GM19438 (cell line): ENCODE measurements around the gene MAP6D1.

Source experiments
- ATAC-seq: cut with Tn5 transposase; IDR thresholded peaks from one replicate; pipeline ENCODE4 v1.9.1; 2021; ENCODE audit warnings: low read depth; ENCODE audit not compliant: unreplicated experiment

Gene MAP6D1

DNA sequence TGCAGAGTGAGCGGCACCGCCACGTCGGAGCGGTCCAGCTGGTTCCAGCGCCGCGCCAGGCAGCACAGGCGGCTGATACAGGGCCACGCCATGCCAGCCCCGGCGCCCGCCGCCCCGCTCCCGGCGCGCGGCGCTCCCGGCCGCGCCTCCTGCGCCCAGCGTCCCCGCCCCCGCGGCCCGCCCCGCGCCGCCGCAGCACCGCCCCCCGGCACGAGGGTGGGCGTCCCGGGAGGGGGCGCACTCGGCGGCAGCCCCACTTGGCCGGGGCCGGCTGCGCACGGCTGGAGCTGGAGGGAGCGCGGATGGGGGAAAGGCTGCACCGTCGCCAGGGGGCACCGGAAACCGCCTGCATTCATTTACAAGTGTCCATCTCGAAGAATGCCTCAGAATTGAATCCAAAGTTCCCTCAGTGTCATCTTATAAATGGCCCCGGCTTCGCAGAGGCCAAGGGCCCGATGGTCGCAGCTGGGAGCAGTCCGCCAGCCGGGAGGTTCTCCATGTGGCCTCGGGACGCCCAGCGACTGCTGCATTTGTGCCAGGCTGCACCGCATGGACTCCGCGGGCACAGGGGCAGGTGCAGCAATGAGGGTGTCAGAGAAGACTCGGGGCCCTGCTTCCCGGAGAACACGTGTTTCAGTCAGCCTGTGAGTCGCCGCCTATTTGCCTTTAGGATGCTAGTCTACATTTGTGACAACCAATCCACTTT, at the start of gene MAP6D1:
TSS of gene MAP6D1 (minus strand) at position 122 of the 706 bp plus-strand sequence. CDS start at position 92, 30 bp downstream.
- peak; percentile 51 for ATAC-seq

DNA sequence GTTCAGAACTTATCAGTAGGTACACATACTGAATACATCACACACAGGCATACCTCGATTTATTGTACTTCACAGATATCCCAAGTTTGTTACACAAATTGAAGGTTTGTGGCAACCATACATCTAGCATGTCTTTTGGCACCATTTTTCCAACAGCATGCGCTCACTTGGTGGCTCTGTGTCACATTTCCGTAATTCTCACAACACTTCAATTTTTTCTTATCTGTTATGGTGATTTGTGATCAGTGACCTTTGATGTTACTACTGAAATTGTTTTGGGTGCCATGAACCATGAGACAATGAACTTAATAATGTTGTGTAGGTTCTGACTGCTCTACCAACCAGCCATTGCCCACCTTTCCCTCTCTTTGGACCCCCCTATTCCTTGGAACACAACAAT, 48.5 kb upstream of the MAP6D1 start:
- no peak for ATAC-seq

DNA sequence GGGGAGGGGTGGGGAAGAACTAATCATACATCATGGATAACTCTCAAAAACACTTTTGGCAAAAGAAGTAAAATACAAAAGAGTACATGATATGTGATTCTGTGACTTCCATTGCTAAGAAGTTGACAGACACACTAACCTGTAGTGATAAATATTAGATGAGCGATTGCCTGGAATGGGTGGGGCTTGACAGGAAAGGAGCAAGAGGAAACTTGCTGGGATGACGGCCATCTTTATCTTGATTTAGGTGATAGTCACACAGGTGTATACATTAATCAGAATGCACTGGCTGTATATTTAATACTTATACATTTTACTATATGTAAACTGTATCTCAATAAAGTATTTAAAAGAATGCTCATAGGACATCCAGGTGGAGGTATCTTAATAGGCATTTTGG, 46.2 kb upstream of the MAP6D1 start:
- no peak for ATAC-seq

DNA sequence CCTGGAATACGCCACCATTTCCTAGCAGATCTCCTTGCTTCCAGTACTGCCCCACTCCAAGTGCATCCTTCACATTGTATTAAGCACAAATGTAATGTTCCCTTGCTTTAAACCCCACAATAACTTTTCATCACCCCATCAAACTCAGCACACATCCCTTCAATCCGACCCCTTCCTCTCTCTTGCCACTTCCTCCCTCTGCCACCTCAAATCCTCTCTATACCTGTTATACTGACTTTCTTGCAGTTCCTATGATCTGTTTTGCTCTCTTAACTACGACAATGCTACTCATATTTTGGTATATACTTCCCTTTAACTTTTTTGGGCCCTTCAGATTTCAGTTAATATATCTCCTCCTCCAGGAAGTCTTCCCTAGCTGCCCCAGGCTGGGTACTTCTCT, 45.2 kb upstream of the MAP6D1 start:
- no peak for ATAC-seq

DNA sequence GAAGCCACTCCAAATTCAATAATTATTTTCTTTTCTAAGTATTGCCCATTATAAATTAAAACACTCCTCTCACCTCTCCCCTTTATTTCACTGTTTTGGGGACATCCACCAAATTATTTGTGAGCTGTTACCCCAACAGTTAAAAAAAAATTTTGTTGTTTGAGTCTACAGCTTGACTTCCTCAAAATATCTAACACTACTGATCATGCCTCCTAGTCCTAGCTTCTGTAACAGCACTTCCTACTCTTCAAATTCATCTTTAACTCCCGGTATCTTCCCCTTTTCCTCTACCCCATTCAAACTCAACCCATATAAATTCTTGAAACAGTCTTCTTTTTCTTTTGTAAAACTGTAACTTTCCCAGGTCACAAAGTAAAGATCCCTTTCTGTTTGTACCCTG, 43.4 kb upstream of the MAP6D1 start:
- ATAC-seq: no peak

DNA sequence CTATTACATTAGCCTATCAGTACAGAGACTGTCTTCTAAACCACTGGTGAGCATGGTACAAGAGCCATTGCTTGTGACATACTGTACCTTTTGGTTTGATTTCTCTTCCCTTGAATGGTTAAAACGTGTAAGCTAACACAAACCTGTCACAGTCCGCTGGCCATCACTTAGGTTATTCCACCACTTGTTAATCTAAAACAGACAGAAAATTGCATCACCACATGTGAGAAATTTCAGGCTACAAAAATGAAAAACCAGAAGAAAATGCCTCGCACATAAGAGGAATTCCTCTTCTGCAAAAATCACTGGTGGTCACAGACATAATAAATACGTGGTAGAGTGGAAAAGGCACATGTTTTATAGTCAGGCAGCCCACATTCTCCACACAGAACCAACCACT, 37.2 kb upstream of the MAP6D1 start:
- no peak for ATAC-seq

DNA sequence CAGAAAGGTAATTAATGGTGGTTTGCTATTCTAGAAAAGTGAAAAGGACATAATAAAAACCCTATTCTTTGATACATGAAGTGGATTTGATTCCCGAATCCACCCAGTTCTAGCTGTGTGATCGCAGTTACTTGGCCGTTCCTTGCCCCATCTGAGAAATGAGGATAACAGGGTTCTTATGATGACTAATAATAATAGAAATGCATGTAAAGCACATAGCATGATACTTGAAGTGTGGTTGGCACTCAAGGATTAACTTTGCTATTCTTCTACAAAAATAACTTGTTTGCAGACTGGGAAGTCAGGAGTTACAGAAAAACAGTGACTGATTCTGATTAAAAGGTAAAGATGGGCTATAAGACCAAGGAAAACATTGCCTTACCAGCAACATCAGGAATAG, 32.5 kb upstream of the MAP6D1 start:
- no peak for ATAC-seq

DNA sequence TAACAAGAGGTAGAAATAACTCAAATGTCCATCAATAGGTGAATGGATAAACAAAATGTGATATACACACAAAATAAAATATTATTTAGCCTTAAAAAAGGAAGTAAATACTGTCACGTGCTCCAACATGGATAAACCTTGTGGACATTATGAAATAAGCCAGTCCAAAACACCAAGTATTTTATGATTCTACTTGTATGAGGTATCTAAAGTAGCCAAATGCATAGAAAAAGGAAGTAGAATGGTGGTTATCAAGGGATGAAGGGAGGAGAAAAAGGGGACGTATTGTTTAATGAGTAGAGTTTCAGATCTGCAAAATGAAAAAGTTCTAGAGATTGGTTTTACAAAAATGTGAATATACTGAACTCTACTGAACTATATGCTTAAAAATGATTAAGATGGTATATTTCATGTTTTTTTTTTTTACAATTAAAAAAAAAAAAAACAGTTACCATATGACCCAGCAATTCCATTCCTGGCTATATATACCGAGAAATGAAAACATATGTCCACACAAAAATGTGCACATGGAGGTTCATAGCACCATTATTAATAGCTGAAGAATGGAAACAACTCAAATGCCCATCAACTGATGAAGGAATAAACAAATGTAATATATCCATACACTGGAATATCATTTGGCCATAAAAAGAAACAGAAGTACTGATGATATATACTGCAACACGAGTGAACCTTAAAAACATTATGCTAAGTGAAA, 29.1 kb upstream of the MAP6D1 start:
- ATAC-seq: no peak

DNA sequence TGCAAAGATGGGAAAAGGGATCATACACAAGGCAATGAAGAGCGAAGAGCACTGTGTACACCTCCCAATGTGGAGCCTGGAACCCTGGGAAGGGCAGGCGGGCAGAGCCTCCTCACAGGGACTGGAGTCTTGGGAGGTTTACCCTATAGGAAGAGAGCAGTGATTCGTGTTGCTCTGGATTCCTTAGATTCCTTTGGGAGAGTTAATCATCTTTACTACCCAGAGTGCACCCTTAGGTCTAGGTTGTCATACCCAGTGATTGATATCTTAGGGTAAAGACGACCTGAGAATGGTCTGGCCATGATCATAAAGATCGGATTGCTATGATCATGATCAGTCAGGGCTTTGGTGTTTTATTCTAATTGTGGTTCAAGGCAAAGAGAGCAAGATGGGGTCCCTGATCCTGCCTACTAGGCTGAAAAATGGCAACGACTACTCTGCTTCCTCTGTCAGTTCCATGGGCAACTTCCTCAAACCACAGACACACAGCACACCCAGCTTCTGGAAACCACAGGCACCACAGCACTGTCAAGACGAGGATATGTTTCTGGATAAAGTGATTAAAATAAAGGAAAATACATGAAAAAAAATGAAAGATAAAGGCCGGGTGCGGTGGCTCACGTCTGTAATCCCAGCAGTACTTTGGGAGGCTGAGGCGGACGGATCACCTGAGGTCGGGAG, 20.4 kb upstream of the MAP6D1 start:
- ATAC-seq: no peak

DNA sequence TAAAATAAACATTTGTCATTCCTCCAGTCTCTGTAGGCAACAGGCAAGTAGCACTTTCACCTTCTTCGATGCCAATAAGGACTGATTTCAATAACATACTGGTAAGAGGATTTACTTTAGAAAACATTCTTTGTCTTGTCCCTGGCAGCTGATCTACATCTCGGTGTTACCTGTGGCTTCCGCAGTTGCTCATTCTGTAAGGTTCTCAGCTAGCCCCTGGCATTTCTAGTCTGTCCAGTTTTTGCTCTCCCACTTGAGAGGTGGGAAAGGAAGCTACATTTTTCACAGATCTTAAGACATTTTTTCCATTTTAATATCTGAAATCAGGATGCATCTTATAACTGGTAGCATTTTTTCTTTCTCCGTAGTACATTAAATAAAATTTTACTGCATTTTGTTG, 19.7 kb upstream of the MAP6D1 start:
- ATAC-seq: no peak

DNA sequence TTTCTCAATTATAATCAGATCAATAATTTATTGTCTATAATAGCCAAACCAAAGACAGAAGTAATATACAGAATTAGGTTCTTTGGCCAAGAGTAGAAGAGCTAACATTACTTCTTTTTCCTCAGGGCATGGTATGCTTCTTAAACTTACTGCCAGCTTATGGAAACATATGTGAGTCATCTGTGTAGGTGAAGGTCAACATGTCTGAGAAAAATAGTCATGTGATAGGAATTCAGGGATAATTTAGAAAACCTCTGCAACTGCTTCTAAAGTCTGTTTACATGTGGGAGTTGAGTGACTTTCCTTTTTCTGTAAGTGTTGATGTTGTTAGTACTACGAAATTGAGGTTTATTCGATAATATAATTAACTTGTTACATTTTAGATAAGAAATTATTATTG, 19.2 kb upstream of the MAP6D1 start:
- no peak for ATAC-seq

DNA sequence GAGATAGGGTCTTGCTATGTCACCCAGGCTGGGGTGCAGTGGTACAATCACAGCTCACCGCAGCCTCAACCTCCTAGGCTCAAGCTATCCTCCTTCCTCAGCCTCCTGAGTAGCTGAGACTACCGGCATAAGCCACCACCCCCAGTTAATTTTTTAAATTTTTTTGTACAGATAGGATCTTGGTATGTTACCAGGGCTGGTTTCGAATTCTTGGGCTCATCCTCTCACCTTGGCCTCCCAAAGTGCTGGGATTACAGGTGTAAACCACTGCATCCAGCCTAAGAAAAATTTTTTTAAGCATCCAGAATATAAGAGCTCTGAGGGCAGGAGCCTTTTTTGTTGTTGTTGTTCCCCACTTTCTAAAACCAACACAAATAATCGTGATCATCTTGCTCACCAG, 14.4 kb upstream of the MAP6D1 start:
- no peak for ATAC-seq

DNA sequence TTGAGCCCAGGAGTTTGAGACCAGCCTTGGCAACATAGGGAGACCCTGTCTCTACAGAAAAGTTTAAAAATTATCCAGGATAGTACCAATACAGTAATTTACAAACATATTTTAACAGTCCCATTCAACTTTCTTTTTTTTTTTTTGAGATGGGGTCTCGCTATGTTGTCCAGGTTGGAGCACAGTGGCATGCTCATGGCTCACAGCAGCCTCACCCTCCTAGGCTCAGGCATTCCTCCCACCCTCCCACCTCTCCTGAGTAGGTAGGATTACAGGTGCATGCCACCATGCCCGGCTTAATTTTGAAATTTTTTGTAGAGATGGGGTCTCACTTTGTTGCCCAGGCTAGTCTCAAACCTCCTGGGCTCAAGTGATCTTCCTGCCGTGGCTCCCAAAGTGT, 12.5 kb upstream of the MAP6D1 start:
- no peak for ATAC-seq

DNA sequence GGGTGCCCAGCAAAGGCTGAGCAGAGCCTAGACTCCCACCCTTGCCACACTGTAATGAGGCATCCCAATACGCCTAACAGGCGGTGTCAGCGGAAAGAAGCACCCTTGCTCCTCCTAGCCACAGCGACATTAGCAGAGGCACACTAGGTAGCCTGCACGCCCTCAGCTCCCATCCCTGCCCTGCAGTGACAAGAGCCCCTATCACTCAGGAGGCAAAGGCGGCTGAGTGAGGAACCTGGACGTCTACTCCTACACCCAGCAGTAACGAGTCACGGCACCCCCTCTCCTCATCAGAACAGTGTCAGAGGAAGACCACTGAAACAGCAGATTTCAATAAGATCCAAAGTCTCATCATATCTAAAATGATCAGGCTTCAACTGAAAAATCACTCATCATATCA, 12.0 kb upstream of the MAP6D1 start:
- no peak for ATAC-seq

DNA sequence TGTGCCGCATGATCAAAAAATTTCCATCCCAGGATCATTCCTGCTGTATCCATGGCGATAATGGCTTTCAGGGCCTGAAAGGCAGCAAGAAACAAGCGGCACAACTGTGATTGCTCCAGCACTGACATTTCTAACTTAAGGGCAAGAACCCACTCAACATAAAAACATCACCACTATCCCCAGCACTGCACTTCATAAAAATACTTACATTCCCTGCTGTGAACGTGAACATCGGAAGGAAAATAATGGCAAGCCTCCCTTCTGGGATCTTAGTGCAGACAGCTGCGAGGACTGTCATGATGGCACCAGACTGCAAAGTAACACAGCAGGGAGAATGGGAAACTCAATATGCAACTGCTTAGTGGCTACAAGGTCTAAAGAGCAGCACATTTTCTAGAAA, 8.1 kb upstream of the MAP6D1 start:
- no peak for ATAC-seq

DNA sequence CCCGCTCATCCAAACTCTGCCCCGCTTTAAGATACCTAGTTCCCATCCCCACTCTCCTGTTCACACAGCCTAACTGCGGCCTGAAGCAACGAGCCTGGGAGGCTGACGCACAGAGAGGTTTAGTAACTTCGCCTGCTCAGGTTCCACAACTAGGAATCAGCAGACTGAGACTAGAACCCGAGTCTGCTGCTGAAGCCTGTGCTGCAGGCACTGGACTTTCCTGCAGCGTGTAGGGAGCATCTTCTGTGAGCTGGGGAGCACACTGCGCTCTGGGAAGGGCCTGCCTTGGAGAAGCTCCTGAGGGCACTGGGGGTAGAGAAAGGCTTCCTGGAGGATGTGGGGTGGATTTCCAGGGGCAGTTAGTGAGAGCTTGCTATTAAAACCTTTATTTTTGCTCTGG, 4.8 kb upstream of the MAP6D1 start:
- no peak for ATAC-seq

DNA sequence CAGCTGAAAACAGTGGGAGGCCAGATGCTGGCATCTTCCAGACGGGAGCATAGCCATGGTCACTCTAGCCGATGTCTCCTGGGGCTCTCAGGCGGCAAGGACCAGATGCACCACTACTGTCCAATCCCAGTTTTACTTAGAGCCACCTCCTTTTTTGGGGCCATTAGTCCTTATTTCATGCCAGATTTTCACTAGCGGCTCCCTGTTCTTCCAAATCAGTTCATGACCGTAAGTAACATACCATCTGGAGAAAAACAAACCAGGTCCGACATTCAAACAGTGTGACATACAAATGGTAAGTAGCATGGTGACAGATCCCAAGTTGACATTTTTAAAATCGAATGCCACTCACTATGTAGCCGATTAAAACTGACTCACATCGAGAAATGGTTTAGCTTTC, 4.1 kb upstream of the MAP6D1 start:
- no peak for ATAC-seq

DNA sequence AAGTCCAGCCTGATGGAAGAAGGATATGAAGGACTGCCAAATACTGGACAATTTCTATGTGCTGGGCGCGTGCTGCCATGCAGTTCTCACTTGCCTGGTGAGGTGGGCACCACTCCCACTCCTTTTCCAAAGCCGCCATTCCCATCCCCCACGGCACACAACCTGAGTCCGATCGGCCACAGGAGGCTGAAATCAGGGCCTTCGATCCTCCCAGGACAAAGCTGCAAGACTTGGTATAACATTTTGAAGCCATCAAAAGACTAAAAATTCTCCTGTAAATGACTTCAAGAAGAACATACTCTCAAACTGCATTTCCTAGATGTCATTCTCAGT, 3.1 kb upstream of the MAP6D1 start:
- no peak for ATAC-seq

DNA sequence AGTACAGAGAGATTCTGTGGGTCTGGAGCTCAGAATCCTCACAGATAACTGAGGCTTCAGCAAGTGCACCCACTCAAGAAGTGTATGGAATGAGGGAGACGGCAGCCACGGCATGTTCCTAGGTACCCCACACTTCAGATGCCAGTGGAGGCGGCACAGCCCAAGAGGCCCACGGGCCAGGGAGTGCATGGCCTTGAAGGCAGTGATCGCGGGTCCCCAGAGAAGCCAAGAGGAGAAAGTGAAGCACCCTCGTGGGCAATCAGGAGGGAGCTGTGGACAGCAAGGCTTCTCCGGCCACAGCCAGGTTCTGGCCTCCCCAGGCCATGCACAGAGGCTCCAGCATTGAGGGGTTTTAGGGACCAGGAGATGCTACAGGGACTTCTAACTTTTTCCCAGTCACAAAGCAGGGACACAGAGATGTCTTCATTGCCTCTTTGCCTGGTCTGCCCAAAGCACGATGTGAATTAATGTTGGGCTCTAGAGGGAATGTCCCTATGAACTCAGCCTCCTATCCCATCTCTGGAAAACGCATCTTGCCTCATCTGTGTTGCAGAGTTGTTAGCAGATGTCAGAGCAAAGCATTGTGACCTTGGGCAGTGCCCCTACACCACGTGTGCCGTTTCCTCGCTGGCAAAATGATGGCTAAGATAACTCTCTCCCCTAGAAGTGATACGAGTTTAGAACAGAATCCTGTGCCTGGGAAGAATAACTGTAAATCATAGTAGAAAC, 2.6 kb upstream of the MAP6D1 start:
- no peak for ATAC-seq

DNA sequence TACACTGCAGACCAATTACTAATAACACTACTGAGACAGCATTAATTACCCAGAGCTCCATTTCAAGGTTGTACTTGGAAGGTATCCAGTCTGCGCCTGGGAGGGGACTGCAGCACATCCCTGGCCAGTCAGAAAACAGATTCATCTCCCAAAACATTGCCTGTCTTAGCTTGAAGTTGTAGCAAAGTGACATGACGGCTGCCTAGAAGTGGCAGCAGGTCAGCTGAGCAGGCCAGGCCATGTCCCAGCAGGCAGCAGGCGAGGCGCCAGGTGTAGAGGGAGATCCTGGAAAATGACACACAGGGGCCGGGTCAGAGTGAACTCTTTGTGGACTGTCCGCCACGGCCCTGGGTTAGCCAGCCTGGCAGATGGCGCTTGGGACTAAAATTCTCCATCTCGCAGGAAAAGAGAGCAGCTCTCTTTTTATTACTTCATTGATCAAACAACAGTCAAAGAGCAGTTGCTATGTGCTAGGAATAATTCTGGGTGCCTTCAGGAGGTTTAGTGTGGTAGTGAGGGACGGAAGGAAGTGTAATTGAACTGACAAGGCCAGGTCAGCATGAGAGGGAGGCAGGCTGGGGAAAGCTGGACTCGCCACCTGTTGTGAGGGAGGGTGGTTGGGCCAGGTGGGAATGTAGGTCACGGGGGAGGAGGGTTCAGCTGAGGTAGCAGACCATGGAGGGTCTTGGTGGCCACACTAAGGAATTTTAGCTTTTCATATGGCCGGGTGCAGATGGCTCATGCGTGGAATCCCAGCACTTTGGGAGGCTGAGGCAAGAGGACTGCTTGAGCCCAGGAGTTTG, 1.3 kb upstream of the MAP6D1 start:
- no peak for ATAC-seq
